Left lung (tissue), 10 donors: ENCODE results near the gene ARSA. TPM values are rescaled to one million over a fixed set of nuclear protein-coding genes. Genes with fewer than 3 reads are reported as not detected.
"Not testable (repeated sequence)": the region's sequence is repeated elsewhere in the genome, so short reads cannot be mapped to it uniquely, and the experiment has no call there.

Experiments used
- ATAC-seq: fragments of 200-7000 bp; cut with Tn5 transposase; one replicate; pipeline ENCODE4 v1.9.1; 2020; ENCODE audit warnings: moderate library complexity
- DNase-seq, 4 donors: peaks; one replicate each; pipeline ENCODE4 v3.0.0-alpha.2; 2013 to 2020
- H3K27ac ChIP-seq, 2 donors: fragments of 200-600 bp; sonication (generic) in 1 of 2; one replicate each; pipeline versions ENCODE4 v1.5.0 to v1.8.0; 2020 to 2021
- H3K27me3 ChIP-seq, 2 donors: fragments of 200-600 bp; sonication (generic) in 1 of 2; one replicate each; pipeline versions ENCODE4 v1.5.0 to v1.8.0; 2020 to 2021
- H3K36me3 ChIP-seq, 2 donors: fragments of 200-600 bp; sonication (generic) in 1 of 2; one replicate each; pipeline versions ENCODE4 v1.5.0 to v1.8.0; 2020 to 2021
- H3K4me1 ChIP-seq, 2 donors: fragments of 200-600 bp; one replicate each; pipeline ENCODE4 v1.8.0; 2021
- H3K4me3 ChIP-seq, 2 donors: fragments of 200-600 bp; sonication (generic) in 1 of 2; one replicate each; pipeline versions ENCODE4 v1.5.0 to v1.8.0; 2020 to 2021; ENCODE audit warnings: mild to moderate bottlenecking in 1 of 2
- H3K9me3 ChIP-seq, 2 donors: fragments of 200-600 bp; sonication (generic) in 1 of 2; one replicate each; pipeline versions ENCODE4 v1.5.0 to v1.8.0; 2020 to 2021
- intact Hi-C, 2 donors: fragments of 100-400 bp; cut with DNase I; formaldehyde crosslinking; loops; one replicate each; pipeline versions ENCODE4 v1.11.2 to v1.14.2; 2022
- polyA plus RNA-seq, 6 donors: library from polyadenylated mRNA; unstranded; fragments of 120-200 nt; gene quantifications; one replicate each; pipeline ENCODE4 v1.2.1, GENCODE V29; 2013; ENCODE audit not compliant: insufficient read length in 6 of 6
- total RNA-seq, 2 donors: library from RNA; stranded (reverse); fragmentation: NEBNext Ultra II Directional; extraction: Animal tissue kit (Norgen Biotek cat#: 25700); gene quantifications; one replicate each; pipeline ENCODE4 v1.2.1, GENCODE V29; 2021
- TF ChIP-seq, protein P1 (sequence below), 2 donors: fragments of 200-600 bp; sonication (generic) in 1 of 2; IDR thresholded peaks; one replicate each; pipeline versions ENCODE4 v1.5.0 to v1.8.0; 2021; ENCODE audit warnings: antibody characterized with exemption in 2 of 2
- donor health status: DM: no; HTN: yes; CAD: no.
- donor health status: DM: no; HTN: no; CAD: no.

ARSA gene
- total and polyA plus RNA-seq, 8 donors: 17.8 to 58.0 (median 21.0) TPM

DNA sequence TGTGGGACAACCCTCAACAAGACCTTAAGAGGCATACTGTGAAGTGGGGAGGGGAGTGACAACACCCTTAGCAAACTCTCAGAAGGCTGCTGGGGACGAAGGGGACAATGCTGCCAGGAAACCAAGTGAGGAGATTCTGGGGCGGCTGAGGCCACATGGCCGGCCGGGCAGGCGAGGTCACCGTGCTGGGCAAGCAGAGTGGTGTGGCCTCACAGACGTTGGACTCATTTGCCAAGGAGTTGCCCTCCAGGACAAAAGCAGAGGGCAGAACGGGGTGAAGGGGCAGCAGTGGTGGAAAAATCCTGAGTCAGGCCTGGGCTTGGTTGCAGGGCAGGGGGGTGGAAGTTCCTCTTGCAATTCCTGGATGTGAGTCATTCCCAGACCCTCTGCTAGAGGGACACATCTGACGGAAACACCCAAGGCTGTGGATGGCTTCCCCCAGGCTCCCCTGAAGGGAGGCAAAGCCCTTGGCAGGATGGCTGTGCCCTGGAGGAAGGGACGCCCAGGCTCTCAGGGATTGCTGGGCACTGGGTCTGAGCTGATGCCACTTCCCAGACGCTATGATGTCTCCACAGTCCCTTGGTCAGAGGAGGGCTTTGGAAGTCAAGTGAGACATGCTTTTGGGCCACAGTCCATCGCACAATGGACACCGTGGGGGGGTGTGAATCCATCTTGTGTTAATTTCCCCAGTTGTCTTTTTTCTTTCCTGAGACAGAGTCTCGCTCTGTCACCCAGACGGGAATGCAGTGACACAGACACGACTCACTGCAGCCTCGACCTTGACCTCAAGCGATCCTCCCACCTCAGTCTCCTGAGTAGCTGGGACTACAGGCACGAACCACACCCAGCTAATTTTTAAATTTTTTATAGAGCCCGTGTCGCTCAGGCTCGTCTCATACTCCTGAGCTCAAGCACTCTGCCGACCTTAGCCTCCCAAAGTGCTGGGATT lies 28.4 kb upstream of the ARSA start:
- H3K4me3 ChIP-seq: no peak overlapping the region
- peak in 2 of 4 donors; percentile 51 to 70 for DNase-seq
- no peaks in the 10 kb centered on the region for H3K9me3 ChIP-seq
- no peaks in the 10 kb centered on the region for H3K36me3 ChIP-seq
- H3K4me1 ChIP-seq: peaks cover 0 to 29% of the 10 kb centered on the region in 2 donors
- peak; percentile 75 for ATAC-seq
- intact Hi-C loops: no loop called here
- TF ChIP-seq, protein P1, sequence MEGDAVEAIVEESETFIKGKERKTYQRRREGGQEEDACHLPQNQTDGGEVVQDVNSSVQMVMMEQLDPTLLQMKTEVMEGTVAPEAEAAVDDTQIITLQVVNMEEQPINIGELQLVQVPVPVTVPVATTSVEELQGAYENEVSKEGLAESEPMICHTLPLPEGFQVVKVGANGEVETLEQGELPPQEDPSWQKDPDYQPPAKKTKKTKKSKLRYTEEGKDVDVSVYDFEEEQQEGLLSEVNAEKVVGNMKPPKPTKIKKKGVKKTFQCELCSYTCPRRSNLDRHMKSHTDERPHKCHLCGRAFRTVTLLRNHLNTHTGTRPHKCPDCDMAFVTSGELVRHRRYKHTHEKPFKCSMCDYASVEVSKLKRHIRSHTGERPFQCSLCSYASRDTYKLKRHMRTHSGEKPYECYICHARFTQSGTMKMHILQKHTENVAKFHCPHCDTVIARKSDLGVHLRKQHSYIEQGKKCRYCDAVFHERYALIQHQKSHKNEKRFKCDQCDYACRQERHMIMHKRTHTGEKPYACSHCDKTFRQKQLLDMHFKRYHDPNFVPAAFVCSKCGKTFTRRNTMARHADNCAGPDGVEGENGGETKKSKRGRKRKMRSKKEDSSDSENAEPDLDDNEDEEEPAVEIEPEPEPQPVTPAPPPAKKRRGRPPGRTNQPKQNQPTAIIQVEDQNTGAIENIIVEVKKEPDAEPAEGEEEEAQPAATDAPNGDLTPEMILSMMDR (IDR thresholded peaks at IDR 0.05): no peak
- peaks cover 0 to 11% of the 10 kb centered on the region in 2 donors for H3K27me3 ChIP-seq
- H3K27ac ChIP-seq: peak overlapping the region; percentile 42 to 72

DNA sequence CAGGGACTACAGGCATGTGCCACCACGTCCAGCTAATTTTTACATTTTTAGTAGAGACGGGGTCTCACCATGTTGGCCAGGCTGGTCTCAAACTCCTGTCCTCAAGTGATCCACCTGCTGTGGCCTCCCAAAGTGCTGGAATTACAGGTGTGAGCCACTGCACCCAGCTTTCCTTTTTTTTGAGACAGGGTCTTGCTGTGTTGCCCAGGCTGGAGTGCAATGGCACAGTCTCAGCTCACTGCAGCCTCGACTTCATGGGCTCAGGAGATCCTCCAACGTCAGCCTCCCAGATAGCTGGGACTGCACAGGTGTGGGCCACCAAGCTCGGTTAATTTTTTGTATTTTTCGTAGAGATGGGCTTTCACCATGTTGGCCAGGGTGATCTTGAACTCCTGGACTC lies 26.7 kb upstream of the ARSA start:
- H3K36me3 ChIP-seq, H3K9me3 ChIP-seq, intact Hi-C loops, ATAC-seq, H3K4me3 ChIP-seq, DNase-seq: not testable (repeated sequence)
- Histone ChIP-seq H3K27me3 (peaks cover 0 to 11% of the 10 kb centered on the region in 2 donors), H3K27ac (peak overlapping the region in 1 of 2 donors; percentile 72), H3K4me1 (peaks cover 0 to 29% of the 10 kb centered on the region in 2 donors)

DNA sequence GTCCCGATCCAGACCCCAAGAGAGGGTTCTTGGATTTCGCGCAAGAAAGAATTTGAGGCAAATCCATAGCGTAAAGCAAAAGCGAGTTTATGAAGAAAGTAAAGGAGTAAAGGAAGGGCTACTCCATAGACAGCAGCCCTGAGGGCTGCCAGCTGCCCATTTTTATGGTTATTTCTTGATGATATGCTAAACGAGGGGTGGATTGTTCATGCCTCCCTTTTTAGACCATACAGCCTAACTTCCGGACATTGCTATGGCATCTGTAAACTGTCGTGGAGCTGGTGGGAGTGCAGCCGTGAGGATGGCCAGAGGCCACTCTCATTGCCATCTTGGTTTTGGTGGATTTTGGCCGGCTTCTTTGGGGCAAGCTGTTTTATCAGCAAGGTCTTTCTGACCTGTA lies 25.3 kb upstream of the ARSA start:
- H3K9me3 ChIP-seq: peaks cover 0 to 5% of the 10 kb centered on the region in 2 donors
- peaks cover 0 to 29% of the 10 kb centered on the region in 2 donors for H3K4me1 ChIP-seq
- H3K27me3 ChIP-seq: peaks cover 0 to 11% of the 10 kb centered on the region in 2 donors
- ATAC-seq: no peak
- H3K36me3 ChIP-seq: no peaks in the 10 kb centered on the region
- intact Hi-C loops: no loop called here
- DNase-seq: no peak
- TF ChIP-seq, protein P1 (IDR thresholded peaks at IDR 0.05): no peak
- H3K4me3 ChIP-seq: no peak overlapping the region
- H3K27ac ChIP-seq: no peak overlapping the region

DNA sequence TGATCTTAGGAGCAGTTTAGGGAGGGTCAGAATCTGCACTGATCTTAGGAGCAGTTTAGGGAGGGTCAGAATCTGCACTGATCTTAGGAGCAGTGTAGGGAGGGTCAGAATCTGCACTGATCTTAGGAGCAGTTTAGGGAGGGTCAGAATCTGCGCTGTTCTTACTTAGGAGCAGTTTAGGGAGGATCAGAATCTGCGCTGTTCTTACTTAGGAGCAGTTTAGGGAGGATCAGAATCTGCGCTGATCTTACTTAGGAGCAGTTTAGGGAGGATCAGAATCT lies 15.8 kb upstream of the ARSA start:
- Histone ChIP-seq H3K4me1 (peaks cover 5 to 21% of the 10 kb centered on the region in 2 donors), H3K27me3 (peaks cover 0 to 24% of the 10 kb centered on the region in 2 donors)
- ATAC-seq, H3K36me3 ChIP-seq, DNase-seq, H3K4me3 ChIP-seq, H3K9me3 ChIP-seq, H3K27ac ChIP-seq, intact Hi-C loops: not testable (repeated sequence)

DNA sequence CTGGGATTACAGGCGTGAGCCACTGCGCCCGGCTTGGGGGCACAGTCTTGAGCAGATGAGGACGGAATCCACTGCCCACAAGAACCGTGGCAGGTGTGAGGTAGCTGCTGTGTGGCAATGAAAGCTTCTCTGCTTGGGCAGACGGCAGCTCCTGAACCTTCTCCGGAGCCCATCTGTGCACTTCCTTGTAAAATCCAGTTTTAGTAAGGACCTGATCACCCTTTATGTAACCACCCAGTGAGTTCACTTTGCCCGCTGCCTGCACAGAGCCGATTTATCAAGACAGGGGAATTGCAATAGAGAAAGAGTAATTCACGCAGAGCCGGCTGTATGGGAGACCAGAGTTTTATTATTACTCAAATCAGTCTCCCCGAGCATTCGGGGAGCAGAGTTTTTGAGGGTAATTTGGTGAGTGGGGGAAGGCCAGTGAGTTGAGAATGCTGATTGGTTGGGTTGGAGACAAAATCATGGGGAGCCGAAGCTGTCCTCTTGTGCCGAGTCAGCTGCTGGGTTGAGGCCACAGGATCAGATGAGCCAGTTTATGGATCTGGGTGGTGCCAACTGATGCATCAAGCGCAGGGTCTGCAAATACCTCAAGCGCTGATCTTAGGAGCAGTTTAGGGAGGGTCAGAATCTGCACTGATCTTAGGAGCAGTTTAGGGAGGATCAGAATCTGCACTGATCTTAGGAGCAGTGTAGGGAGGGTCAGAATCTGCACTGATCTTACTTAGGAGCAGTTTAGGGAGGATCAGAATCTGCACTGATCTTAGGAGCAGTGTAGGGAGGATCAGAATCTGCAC lies 15.3 kb upstream of the ARSA start:
- H3K36me3 ChIP-seq, ATAC-seq, H3K9me3 ChIP-seq, DNase-seq, H3K4me3 ChIP-seq, H3K27ac ChIP-seq, intact Hi-C loops: not testable (repeated sequence)
- H3K4me1 ChIP-seq: peaks cover 5 to 21% of the 10 kb centered on the region in 2 donors
- peaks cover 0 to 24% of the 10 kb centered on the region in 2 donors for H3K27me3 ChIP-seq

DNA sequence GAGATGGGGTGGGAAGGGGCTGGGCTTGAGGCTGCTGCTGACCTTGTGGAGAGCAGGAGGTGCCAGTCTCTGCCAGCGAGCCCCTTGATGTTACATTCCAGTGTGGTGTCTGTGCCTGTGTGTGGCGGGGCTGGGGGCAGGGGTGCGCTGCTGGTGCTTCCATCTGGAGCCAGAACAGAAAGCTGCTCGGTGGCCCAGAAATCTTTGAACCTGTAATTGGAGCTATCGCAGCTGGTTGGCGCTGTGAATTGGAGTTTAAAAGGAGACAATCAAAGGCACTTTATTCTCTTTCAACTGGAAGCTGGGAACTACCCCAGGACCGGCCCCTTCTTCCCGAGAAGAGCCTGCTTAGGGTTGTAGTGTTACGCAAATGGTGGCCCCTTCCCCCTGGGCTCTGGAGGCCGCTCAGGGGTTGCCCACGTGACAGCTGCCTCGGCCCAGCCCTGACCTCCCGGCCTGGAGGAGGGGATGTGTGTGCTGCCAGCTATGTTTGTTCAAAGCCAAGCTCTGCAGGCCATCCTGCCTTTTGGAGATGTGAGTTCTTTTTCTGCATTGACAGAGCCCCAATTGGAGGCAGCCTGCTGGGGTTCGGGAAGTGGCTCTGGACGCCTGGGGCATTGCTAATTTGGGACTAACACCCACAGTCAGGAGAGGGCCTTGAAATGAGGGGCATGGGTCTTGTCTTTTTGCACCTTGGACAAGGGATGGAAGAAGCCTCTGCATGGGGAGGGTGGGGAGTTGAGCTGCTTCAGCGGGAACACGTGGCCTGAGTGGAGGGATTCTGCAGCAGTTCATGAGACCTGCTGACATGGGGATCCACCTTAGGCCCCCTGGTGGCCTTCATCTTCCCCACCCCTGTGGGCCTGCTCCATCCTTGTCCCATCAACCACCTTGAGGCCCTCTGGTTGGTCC lies 14.0 kb upstream of the ARSA start:
- Histone ChIP-seq H3K36me3 (no peaks in the 10 kb centered on the region), H3K4me3 (no peak overlapping the region), H3K4me1 (peaks cover 5 to 21% of the 10 kb centered on the region in 2 donors), H3K9me3 (no peaks in the 10 kb centered on the region), H3K27me3 (peaks cover 0 to 24% of the 10 kb centered on the region in 2 donors), H3K27ac (peak overlapping the region in 1 of 2 donors; percentile 15)
- DNase-seq (peak in 3 of 4 donors; percentile 76 to 88 (median 77)), ATAC-seq (peak; percentile 89)
- intact Hi-C loops: no loop called here
- TF ChIP-seq, protein P1 (IDR thresholded peaks at IDR 0.05): peak in 1 of 2 donors; percentile 14
